Umbilical cord (tissue), 2 donors: ENCODE measurements around the gene PFDN1. TPM values are rescaled to one million over a fixed set of nuclear protein-coding genes. Genes with fewer than 3 reads are reported as not detected.

Source experiments
- DNase-seq: peaks from one replicate; pipeline ENCODE4 v3.0.0-alpha.2; 2015; ENCODE audit warnings: low spot score
- total RNA-seq: library from RNA; depleted of rRNA; stranded (reverse); fragments of >200 nt; gene quantifications from one replicate; pipeline ENCODE4 v1.2.3, GENCODE V29; 2014; ENCODE audit warnings: low replicate concordance; ENCODE audit not compliant: insufficient read depth

The PFDN1 gene
- total RNA-seq, 1 donor from 2014 or later: 62.8 TPM

- no peak for DNase-seq
Measured at GRCh38 chr5:140328036-140328764, 25.3 kb upstream of the PFDN1 start.

GRCh38 chr5:140327589-140327988, 24.7 kb upstream of the PFDN1 start:
- peak; percentile 27 for DNase-seq

GRCh38 chr5:140325486-140325885, 22.6 kb upstream of the PFDN1 start:
- DNase-seq: no peak

- no peak for DNase-seq
Measured at GRCh38 chr5:140324617-140325241, 21.8 kb upstream of the PFDN1 start.

- no peak for DNase-seq
Measured at GRCh38 chr5:140324041-140324600, 21.2 kb upstream of the PFDN1 start.

- DNase-seq: peak; percentile 65
Measured at GRCh38 chr5:140322751-140323731, 20.1 kb upstream of the PFDN1 start.

- peak; percentile 55 for DNase-seq
Measured at GRCh38 chr5:140321796-140322195, 18.9 kb upstream of the PFDN1 start.

GRCh38 chr5:140319833-140320232, 16.9 kb upstream of the PFDN1 start:
- DNase-seq: no peak

GRCh38 chr5:140318792-140319191, 15.9 kb upstream of the PFDN1 start:
- no peak for DNase-seq

GRCh38 chr5:140317859-140318258, 15.0 kb upstream of the PFDN1 start:
- DNase-seq: no peak

- DNase-seq: no peak
Measured at GRCh38 chr5:140312791-140313189, 9.9 kb upstream of the PFDN1 start.

- no peak for DNase-seq
Measured at GRCh38 chr5:140312067-140312790, 9.3 kb upstream of the PFDN1 start.

GRCh38 chr5:140311011-140311467, 8.1 kb upstream of the PFDN1 start:
- DNase-seq: peak; percentile 89

GRCh38 chr5:140310434-140310833, 7.5 kb upstream of the PFDN1 start:
- DNase-seq: no peak

- no peak for DNase-seq
Measured at GRCh38 chr5:140309706-140310249, 6.9 kb upstream of the PFDN1 start.

GRCh38 chr5:140305471-140305870, 2.6 kb upstream of the PFDN1 start:
- no peak for DNase-seq

GRCh38 chr5:140303966-140304365, 1.1 kb upstream of the PFDN1 start:
- DNase-seq: no peak

GRCh38 chr5:140301136-140301535, 1.8 kb downstream of the PFDN1 start:
- no peak for DNase-seq

GRCh38 chr5:140299056-140299455, 3.8 kb downstream of the PFDN1 start:
- DNase-seq: no peak

GRCh38 chr5:140298183-140298601, 4.7 kb downstream of the PFDN1 start:
- peak; percentile 59 for DNase-seq

- DNase-seq: no peak
Measured at GRCh38 chr5:140297283-140297682, 5.6 kb downstream of the PFDN1 start.
